GM23338 (cell line): ENCODE data around the gene SERPINA5.

Experiments
- EZH2 ChIP-seq: fragments of 200-600 bp; sonication (generic); IDR thresholded peaks from one replicate; pipeline ENCODE4 v1.8.0; 2017; ENCODE audit warnings: antibody characterized with exemption, mild to moderate bottlenecking, low read depth; ENCODE audit not compliant: unreplicated experiment
- EZH2phosphoT487 ChIP-seq: fragments of 200-600 bp; sonication (generic); IDR thresholded peaks from one replicate; pipeline ENCODE4 v1.8.1; 2018; ENCODE audit warnings: antibody characterized with exemption; ENCODE audit not compliant: unreplicated experiment
- POLR2AphosphoS5 ChIP-seq: IDR thresholded peaks from 2 replicates; pipeline ENCODE4 v1.6.1; 2016; ENCODE audit warnings: antibody characterized with exemption, low read depth
- ZNF114 ChIP-seq: fragments of 250-450 bp; sonication (Bioruptor Pico); IDR thresholded peaks from 2 replicates; pipeline ENCODE4 v1.5.0; 2020; ENCODE audit warnings: mild to moderate bottlenecking, moderate library complexity
- TF ChIP-seq, protein P1 (sequence below), 2 experiments: fragments of 200-600 bp in 1 of 2; sonication (generic) in 1 of 2; conservative IDR thresholded peaks; 2 replicates each; pipeline versions ENCODE4 v1.5.1 to v1.6.1; 2016 to 2017; ENCODE audit warnings: antibody characterized with exemption in 2 of 2, low read depth in 2 of 2, mild to moderate bottlenecking in 2 of 2, moderate library complexity in 1 of 2
- TF ChIP-seq, protein P2 (sequence below): IDR thresholded peaks from one replicate; pipeline ENCODE4 v1.6.1; 2018; ENCODE audit warnings: antibody characterized with exemption; ENCODE audit not compliant: unreplicated experiment

DNA sequence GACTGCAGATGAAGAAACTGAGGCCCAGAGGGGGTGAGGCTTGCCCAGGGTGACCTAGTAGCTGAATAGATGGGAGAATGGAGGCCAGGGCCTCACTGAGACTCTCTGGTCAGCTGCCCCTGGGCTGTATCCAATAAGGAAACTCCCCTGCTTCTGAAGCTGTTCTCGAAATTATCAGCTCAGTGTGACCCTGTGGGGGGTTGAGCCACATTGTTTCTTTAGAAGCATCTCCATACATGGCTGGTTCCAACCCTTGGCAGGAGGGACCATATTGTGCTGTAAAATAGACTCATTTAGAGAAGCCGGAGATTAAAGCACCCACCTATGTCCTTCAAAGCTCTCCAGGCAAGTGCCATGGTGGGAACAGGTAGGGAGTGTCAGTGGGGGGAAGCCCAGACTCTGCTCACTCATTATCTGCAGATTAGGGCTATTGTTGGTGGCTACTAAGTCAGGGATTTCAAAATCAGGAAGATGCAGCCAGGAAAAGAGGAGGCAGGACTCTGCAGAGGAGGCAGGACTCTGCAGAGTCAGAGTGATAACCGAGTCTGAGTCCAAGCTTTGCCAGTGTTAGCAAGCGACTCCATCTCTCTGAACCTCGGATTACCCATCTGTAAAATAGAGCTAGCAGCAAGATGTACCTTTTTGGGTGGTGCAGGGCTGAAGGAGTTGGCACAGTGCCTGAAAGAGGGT, 3.5 kb downstream of the SERPINA5 start:
- TF ChIP-seq, protein P1, sequence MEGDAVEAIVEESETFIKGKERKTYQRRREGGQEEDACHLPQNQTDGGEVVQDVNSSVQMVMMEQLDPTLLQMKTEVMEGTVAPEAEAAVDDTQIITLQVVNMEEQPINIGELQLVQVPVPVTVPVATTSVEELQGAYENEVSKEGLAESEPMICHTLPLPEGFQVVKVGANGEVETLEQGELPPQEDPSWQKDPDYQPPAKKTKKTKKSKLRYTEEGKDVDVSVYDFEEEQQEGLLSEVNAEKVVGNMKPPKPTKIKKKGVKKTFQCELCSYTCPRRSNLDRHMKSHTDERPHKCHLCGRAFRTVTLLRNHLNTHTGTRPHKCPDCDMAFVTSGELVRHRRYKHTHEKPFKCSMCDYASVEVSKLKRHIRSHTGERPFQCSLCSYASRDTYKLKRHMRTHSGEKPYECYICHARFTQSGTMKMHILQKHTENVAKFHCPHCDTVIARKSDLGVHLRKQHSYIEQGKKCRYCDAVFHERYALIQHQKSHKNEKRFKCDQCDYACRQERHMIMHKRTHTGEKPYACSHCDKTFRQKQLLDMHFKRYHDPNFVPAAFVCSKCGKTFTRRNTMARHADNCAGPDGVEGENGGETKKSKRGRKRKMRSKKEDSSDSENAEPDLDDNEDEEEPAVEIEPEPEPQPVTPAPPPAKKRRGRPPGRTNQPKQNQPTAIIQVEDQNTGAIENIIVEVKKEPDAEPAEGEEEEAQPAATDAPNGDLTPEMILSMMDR (conservative IDR thresholded peaks at IDR 0.05; ENCODE audit: low read depth in 2 of 2): no peak
- TF ChIP-seq EZH2phosphoT487 (no peak), ZNF114 (no peak), EZH2 (no peak), POLR2AphosphoS5 (no peak)
- TF ChIP-seq, protein P2, sequence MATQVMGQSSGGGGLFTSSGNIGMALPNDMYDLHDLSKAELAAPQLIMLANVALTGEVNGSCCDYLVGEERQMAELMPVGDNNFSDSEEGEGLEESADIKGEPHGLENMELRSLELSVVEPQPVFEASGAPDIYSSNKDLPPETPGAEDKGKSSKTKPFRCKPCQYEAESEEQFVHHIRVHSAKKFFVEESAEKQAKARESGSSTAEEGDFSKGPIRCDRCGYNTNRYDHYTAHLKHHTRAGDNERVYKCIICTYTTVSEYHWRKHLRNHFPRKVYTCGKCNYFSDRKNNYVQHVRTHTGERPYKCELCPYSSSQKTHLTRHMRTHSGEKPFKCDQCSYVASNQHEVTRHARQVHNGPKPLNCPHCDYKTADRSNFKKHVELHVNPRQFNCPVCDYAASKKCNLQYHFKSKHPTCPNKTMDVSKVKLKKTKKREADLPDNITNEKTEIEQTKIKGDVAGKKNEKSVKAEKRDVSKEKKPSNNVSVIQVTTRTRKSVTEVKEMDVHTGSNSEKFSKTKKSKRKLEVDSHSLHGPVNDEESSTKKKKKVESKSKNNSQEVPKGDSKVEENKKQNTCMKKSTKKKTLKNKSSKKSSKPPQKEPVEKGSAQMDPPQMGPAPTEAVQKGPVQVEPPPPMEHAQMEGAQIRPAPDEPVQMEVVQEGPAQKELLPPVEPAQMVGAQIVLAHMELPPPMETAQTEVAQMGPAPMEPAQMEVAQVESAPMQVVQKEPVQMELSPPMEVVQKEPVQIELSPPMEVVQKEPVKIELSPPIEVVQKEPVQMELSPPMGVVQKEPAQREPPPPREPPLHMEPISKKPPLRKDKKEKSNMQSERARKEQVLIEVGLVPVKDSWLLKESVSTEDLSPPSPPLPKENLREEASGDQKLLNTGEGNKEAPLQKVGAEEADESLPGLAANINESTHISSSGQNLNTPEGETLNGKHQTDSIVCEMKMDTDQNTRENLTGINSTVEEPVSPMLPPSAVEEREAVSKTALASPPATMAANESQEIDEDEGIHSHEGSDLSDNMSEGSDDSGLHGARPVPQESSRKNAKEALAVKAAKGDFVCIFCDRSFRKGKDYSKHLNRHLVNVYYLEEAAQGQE: no peak
